HG03060 (cell line): ENCODE measurements around the gene MEPCE.
"Not testable (repeated sequence)": the region's sequence is repeated elsewhere in the genome, so short reads cannot be mapped to it uniquely, and the experiment has no call there.

ENCODE experiments used
- ATAC-seq: cut with Tn5 transposase; IDR thresholded peaks from one replicate; pipeline ENCODE4 v1.9.1; 2021; ENCODE audit warnings: low read depth, moderate number of reproducible peaks; ENCODE audit not compliant: unreplicated experiment

Gene MEPCE

GRCh38 chr7:100433592-100434296 is 4.1 kb downstream of the MEPCE start:
- no peak for ATAC-seq

GRCh38 chr7:100434297-100435144 is 4.9 kb downstream of the MEPCE start:
- no peak for ATAC-seq

- ATAC-seq: no peak
Measured at GRCh38 chr7:100435401-100436304, 6.0 kb downstream of the MEPCE start.

GRCh38 chr7:100437150-100438100 is 7.8 kb downstream of the MEPCE start:
- no peak for ATAC-seq

- no peak for ATAC-seq
Measured at GRCh38 chr7:100438172-100438571, 8.5 kb downstream of the MEPCE start.

- not testable (repeated sequence) for ATAC-seq
Measured at GRCh38 chr7:100438731-100439130, 9.1 kb downstream of the MEPCE start.

GRCh38 chr7:100439244-100439643 is 9.6 kb downstream of the MEPCE start:
- ATAC-seq: not testable (repeated sequence)

- ATAC-seq: no peak
Measured at GRCh38 chr7:100441641-100442535, 12.3 kb downstream of the MEPCE start.

GRCh38 chr7:100443096-100443840 is 13.6 kb downstream of the MEPCE start:
- ATAC-seq: no peak

- ATAC-seq: no peak
Measured at GRCh38 chr7:100444311-100445278, 15.0 kb downstream of the MEPCE start.

- ATAC-seq: no peak
Measured at GRCh38 chr7:100446040-100446439, 16.4 kb downstream of the MEPCE start.

- not testable (repeated sequence) for ATAC-seq
Measured at GRCh38 chr7:100447363-100447762, 17.7 kb downstream of the MEPCE start.

GRCh38 chr7:100449190-100449795 is 19.7 kb downstream of the MEPCE start:
- ATAC-seq: no peak

GRCh38 chr7:100452513-100452912 is 22.9 kb downstream of the MEPCE start:
- no peak for ATAC-seq

GRCh38 chr7:100453854-100454253 is 24.2 kb downstream of the MEPCE start:
- ATAC-seq: not testable (repeated sequence)

- no peak for ATAC-seq
Measured at GRCh38 chr7:100455206-100455605, 25.6 kb downstream of the MEPCE start.
